Astrocyte of the cerebellum (primary cell): ENCODE results near the gene POTEF.
"Not testable (repeated sequence)": the region's sequence is repeated elsewhere in the genome, so short reads cannot be mapped to it uniquely, and the experiment has no call there.

ENCODE experiments used
- DNase-seq: peaks from one replicate; pipeline ENCODE4 v3.0.0-alpha.2; 2011; ENCODE audit warnings: low read depth
- H3K4me3 ChIP-seq: 2 replicates; pipeline ENCODE4 v1.5.1; 2011; ENCODE audit warnings: mild to moderate bottlenecking, low read depth, low read length, moderate library complexity
- CTCF ChIP-seq: IDR thresholded peaks from 2 replicates; pipeline ENCODE4 v1.5.1; 2012; ENCODE audit warnings: low read length, low read depth, moderate library complexity, mild to moderate bottlenecking; ENCODE audit errors: missing control alignments
- in situ Hi-C: cut with HindIII; loops from 2 replicates; pipeline ENCODE4 v1.10.0; 2017; ENCODE audit warnings: low sequenced_read_pairs

Gene POTEF

GRCh38 chr2:130160131-130160530, 31.1 kb upstream of the POTEF start:
- in situ Hi-C loops = no loop called here
- no peak for DNase-seq
- H3K4me3 ChIP-seq = no peak overlapping the region
- no peak for TF ChIP-seq CTCF

GRCh38 chr2:130159376-130159775, 30.4 kb upstream of the POTEF start:
- H3K4me3 ChIP-seq, in situ Hi-C loops, DNase-seq: not testable (repeated sequence)

GRCh38 chr2:130158631-130159030, 29.6 kb upstream of the POTEF start:
- no peak for TF ChIP-seq CTCF
- DNase-seq = no peak
- in situ Hi-C loops = no loop called here
- H3K4me3 ChIP-seq = no peak overlapping the region

- in situ Hi-C loops, DNase-seq, H3K4me3 ChIP-seq: not testable (repeated sequence)
These were observed 28.9 kb upstream of the POTEF start for GRCh38 chr2:130157825-130158514.

GRCh38 chr2:130157354-130157753, 28.3 kb upstream of the POTEF start:
- DNase-seq, in situ Hi-C loops, H3K4me3 ChIP-seq: not testable (repeated sequence)

- no peak for DNase-seq
- TF ChIP-seq CTCF = no peak
- H3K4me3 ChIP-seq = no peak overlapping the region
- in situ Hi-C loops = no loop called here
These were observed 27.6 kb upstream of the POTEF start for GRCh38 chr2:130156624-130157004.

- peak; percentile 59 for TF ChIP-seq CTCF
- H3K4me3 ChIP-seq, in situ Hi-C loops: not testable (repeated sequence)
- DNase-seq = peak; percentile 20
These were observed 27.1 kb upstream of the POTEF start for GRCh38 chr2:130155956-130156623.
